ENCODE data around the gene SCAF4. TPM values are rescaled to one million over a fixed set of nuclear protein-coding genes. Genes with fewer than 3 reads are reported as not detected.

The SCAF4 gene
- total RNA-seq, 4 donors from 2014 or later: 8.3 to 18.1 (median 15.0) TPM

- no peak overlapping the region for H3K27ac ChIP-seq
- H3K27me3 ChIP-seq: no peaks in the 10 kb centered on the region
- TF ChIP-seq POLR2A (IDR thresholded peaks at IDR 0.05): no peak
- TF ChIP-seq, protein P1, sequence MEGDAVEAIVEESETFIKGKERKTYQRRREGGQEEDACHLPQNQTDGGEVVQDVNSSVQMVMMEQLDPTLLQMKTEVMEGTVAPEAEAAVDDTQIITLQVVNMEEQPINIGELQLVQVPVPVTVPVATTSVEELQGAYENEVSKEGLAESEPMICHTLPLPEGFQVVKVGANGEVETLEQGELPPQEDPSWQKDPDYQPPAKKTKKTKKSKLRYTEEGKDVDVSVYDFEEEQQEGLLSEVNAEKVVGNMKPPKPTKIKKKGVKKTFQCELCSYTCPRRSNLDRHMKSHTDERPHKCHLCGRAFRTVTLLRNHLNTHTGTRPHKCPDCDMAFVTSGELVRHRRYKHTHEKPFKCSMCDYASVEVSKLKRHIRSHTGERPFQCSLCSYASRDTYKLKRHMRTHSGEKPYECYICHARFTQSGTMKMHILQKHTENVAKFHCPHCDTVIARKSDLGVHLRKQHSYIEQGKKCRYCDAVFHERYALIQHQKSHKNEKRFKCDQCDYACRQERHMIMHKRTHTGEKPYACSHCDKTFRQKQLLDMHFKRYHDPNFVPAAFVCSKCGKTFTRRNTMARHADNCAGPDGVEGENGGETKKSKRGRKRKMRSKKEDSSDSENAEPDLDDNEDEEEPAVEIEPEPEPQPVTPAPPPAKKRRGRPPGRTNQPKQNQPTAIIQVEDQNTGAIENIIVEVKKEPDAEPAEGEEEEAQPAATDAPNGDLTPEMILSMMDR (IDR thresholded peaks at IDR 0.05): no peak
- no peaks in the 10 kb centered on the region for H3K9me3 ChIP-seq
- H3K4me1 ChIP-seq: peaks cover 0 to 37% (median 3%) of the 10 kb centered on the region in 3 donors
- H3K4me3 ChIP-seq: no peak overlapping the region
- no peak for DNase-seq
- intact Hi-C loops (cut with DNase I): no loop called here
- WGBS, 2 donors: 87 to 95% methylated on average over 3 of the region's 3 CpGs
- H3K36me3 ChIP-seq: no peaks in the 10 kb centered on the region
Observed at GRCh38 chr21:31720739-31721138, 11.2 kb downstream of the SCAF4 start.

- Histone ChIP-seq H3K36me3 (no peaks in the 10 kb centered on the region), H3K27ac (no peak overlapping the region), H3K4me3 (no peak overlapping the region), H3K9me3 (no peaks in the 10 kb centered on the region), H3K4me1 (peaks cover 0 to 38% (median 3%) of the 10 kb centered on the region in 3 donors), H3K27me3 (no peaks in the 10 kb centered on the region)
- intact Hi-C loops (cut with DNase I): no loop called here
- 52 to 65% methylated on average over 2 of the region's 2 CpGs for WGBS, 2 donors
- no peak for TF ChIP-seq POLR2A (IDR thresholded peaks at IDR 0.05)
- TF ChIP-seq, protein P1 (IDR thresholded peaks at IDR 0.05): no peak
- DNase-seq: no peak
Observed at GRCh38 chr21:31720330-31720729, 11.6 kb downstream of the SCAF4 start.

GRCh38 chr21:31716106-31716505, 15.8 kb downstream of the SCAF4 start:
- no peak for TF ChIP-seq POLR2A (IDR thresholded peaks at IDR 0.05)
- TF ChIP-seq, protein P1 (IDR thresholded peaks at IDR 0.05): no peak
- no peak overlapping the region for H3K27ac ChIP-seq
- H3K4me1 ChIP-seq: peaks cover 5 to 53% (median 13%) of the 10 kb centered on the region in 3 donors
- H3K4me3 ChIP-seq: no peak overlapping the region
- H3K36me3 ChIP-seq: no peaks in the 10 kb centered on the region
- no peaks in the 10 kb centered on the region for H3K27me3 ChIP-seq
- WGBS, 2 donors: 76 to 91% methylated on average over 2 of the region's 2 CpGs
- no peaks in the 10 kb centered on the region for H3K9me3 ChIP-seq
- intact Hi-C loops (cut with DNase I): no loop called here
- no peak for DNase-seq

DNA sequence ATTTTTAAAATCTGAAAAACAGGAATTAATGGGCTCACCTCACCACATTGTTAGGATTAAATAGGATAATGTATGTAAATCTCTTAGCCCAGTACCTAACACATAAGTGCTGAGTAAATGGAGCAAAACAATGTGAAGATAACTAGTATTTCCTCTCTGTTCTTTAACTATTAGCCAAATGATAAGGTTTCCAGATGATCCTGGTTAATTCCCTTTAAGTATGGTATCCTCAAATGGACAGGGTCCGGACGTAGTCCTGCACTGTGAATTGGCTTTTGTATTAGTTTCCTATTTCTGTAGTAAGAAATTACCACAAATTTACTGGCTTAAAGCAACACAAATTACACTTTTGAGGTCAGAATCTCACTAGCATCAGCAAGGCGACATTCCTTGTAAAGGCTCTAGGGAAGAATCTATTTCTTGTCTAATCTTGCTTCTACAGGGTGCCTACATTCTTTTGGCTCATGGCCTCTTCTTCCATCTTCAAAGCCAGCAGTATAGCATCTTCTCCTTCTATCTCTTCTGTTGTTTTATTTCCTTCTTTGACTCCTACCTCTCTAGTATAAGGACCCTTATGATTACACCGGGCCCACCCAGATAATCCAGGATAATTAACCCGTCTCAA, 17.1 kb downstream of the SCAF4 start:
- WGBS, 2 donors: 75 to 82% methylated on average over 5 of the region's 5 CpGs
- no peaks in the 10 kb centered on the region for H3K36me3 ChIP-seq
- no peak overlapping the region for H3K4me3 ChIP-seq
- H3K9me3 ChIP-seq: no peaks in the 10 kb centered on the region
- H3K4me1 ChIP-seq: peaks cover 5 to 57% (median 13%) of the 10 kb centered on the region in 3 donors
- intact Hi-C loops (cut with DNase I): no loop called here
- DNase-seq: no peak
- H3K27ac ChIP-seq: no peak overlapping the region
- H3K27me3 ChIP-seq: no peaks in the 10 kb centered on the region
- no peak for TF ChIP-seq POLR2A (IDR thresholded peaks at IDR 0.05)
- TF ChIP-seq, protein P1 (IDR thresholded peaks at IDR 0.05): no peak

GRCh38 chr21:31713973-31714740, 17.8 kb downstream of the SCAF4 start:
- no peak overlapping the region for H3K27ac ChIP-seq
- H3K27me3 ChIP-seq: no peaks in the 10 kb centered on the region
- H3K4me1 ChIP-seq: peaks cover 5 to 64% (median 13%) of the 10 kb centered on the region in 3 donors
- TF ChIP-seq POLR2A (IDR thresholded peaks at IDR 0.05): no peak
- TF ChIP-seq, protein P1 (IDR thresholded peaks at IDR 0.05): no peak
- no peaks in the 10 kb centered on the region for H3K9me3 ChIP-seq
- no peak overlapping the region for H3K4me3 ChIP-seq
- DNase-seq: no peak
- H3K36me3 ChIP-seq: no peaks in the 10 kb centered on the region
- intact Hi-C loops (cut with DNase I): no loop called here
- WGBS, 2 donors: 57 to 61% methylated on average over 5 of the region's 5 CpGs

Data from esophagus squamous epithelium (tissue), 5 donors.